ENCODE measurements around the gene LST1. TPM values are rescaled to one million over a fixed set of nuclear protein-coding genes. Genes with fewer than 3 reads are reported as not detected.

Gene LST1
- total and polyA plus RNA-seq, 2 of the 4 experiments (the other 2 are of a cell fraction): not detected

- TF ChIP-seq, protein P1, sequence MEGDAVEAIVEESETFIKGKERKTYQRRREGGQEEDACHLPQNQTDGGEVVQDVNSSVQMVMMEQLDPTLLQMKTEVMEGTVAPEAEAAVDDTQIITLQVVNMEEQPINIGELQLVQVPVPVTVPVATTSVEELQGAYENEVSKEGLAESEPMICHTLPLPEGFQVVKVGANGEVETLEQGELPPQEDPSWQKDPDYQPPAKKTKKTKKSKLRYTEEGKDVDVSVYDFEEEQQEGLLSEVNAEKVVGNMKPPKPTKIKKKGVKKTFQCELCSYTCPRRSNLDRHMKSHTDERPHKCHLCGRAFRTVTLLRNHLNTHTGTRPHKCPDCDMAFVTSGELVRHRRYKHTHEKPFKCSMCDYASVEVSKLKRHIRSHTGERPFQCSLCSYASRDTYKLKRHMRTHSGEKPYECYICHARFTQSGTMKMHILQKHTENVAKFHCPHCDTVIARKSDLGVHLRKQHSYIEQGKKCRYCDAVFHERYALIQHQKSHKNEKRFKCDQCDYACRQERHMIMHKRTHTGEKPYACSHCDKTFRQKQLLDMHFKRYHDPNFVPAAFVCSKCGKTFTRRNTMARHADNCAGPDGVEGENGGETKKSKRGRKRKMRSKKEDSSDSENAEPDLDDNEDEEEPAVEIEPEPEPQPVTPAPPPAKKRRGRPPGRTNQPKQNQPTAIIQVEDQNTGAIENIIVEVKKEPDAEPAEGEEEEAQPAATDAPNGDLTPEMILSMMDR (conservative IDR thresholded peaks at IDR 0.05; ENCODE audit: low read depth, low read length): no peak
- TF ChIP-seq MAZ (IDR thresholded peaks at IDR 0.05; ENCODE audit: borderline replicate concordance, low read depth, low read length): no peak
These were observed 33.9 kb downstream of the LST1 start (continued) for GRCh38 chr6:31619805-31620585.
